GM23248 (cell line): Measurements from ENCODE around the gene ABI3. TPM values are rescaled to one million over a fixed set of nuclear protein-coding genes. Genes with fewer than 3 reads are reported as not detected.

Source experiments
- DNase-seq: peaks from one replicate; pipeline ENCODE4 v3.0.0-alpha.2; 2015
- H2AFZ ChIP-seq: fragments of 200-600 bp; sonication (generic); 2 replicates; pipeline ENCODE4 v1.6.1; 2016; ENCODE audit warnings: antibody characterized with exemption
- H3F3A ChIP-seq: fragments of 200-600 bp; sonication (generic); 2 replicates; pipeline ENCODE4 v1.6.1; 2016; ENCODE audit warnings: mild to moderate bottlenecking, antibody characterized with exemption, mixed run types; ENCODE audit not compliant: insufficient read depth
- H3K27ac ChIP-seq: fragments of 200-600 bp; sonication (generic); 2 replicates; pipeline ENCODE4 v1.5.1; 2016; ENCODE audit warnings: mild to moderate bottlenecking
- H3K27me3 ChIP-seq: fragments of 200-600 bp; sonication (generic); replicated peaks from 2 replicates; pipeline ENCODE4 v1.6.1; 2016; ENCODE audit warnings: mild to moderate bottlenecking; ENCODE audit not compliant: insufficient read depth
- H3K36me3 ChIP-seq: fragments of 200-600 bp; sonication (generic); 2 replicates; pipeline ENCODE4 v1.6.1; 2016; ENCODE audit warnings: low read depth, mild to moderate bottlenecking
- H3K4me1 ChIP-seq: fragments of 200-600 bp; sonication (generic); 2 replicates; pipeline ENCODE4 v1.6.1; 2016; ENCODE audit warnings: mild to moderate bottlenecking; ENCODE audit not compliant: insufficient read depth
- H3K4me2 ChIP-seq: fragments of 200-600 bp; sonication (generic); one replicate; pipeline ENCODE4 v1.6.1; 2016; ENCODE audit warnings: mild to moderate bottlenecking; ENCODE audit not compliant: unreplicated experiment
- H3K4me3 ChIP-seq: fragments of 200-600 bp; sonication (generic); 2 replicates; pipeline ENCODE4 v1.5.1; 2016; ENCODE audit warnings: mild to moderate bottlenecking
- H3K79me2 ChIP-seq: fragments of 200-600 bp; sonication (generic); 2 replicates; pipeline ENCODE4 v1.6.1; 2016; ENCODE audit warnings: mild to moderate bottlenecking; ENCODE audit not compliant: insufficient read depth
- H3K9ac ChIP-seq: fragments of 200-600 bp; sonication (generic); 2 replicates; pipeline ENCODE4 v1.6.1; 2016; ENCODE audit warnings: mild to moderate bottlenecking
- H3K9me2 ChIP-seq: fragments of 200-600 bp; sonication (generic); 2 replicates; pipeline ENCODE4 v1.6.1; 2016; ENCODE audit warnings: mixed run types, mild to moderate bottlenecking, moderate library complexity; ENCODE audit not compliant: insufficient read depth
- H3K9me3 ChIP-seq: fragments of 200-600 bp; sonication (generic); one replicate; pipeline ENCODE4 v1.6.1; 2017; ENCODE audit warnings: low read depth
- H4K20me1 ChIP-seq: fragments of 200-600 bp; sonication (generic); 2 replicates; pipeline ENCODE4 v1.6.0; 2016; ENCODE audit not compliant: insufficient read depth
- EZH2 ChIP-seq: fragments of 200-600 bp; sonication (generic); IDR thresholded peaks from 2 replicates; pipeline ENCODE4 v1.6.1; 2018; ENCODE audit warnings: antibody characterized with exemption, mild to moderate bottlenecking; ENCODE audit not compliant: insufficient read depth, poor library complexity, severe bottlenecking
- EZH2phosphoT487 ChIP-seq: fragments of 200-600 bp; sonication (generic); IDR thresholded peaks from 2 replicates; pipeline ENCODE4 v1.6.1; 2018; ENCODE audit warnings: antibody characterized with exemption, moderate library complexity, mild to moderate bottlenecking, low read depth; ENCODE audit not compliant: insufficient read depth
- WGBS, 2 experiments: methylation state at CpG; one replicate each; pipeline ENCODE4 v1.1.6; 2015 to 2017; ENCODE audit warnings: low lambda C conversion rate in 2 of 2, low coverage in 1 of 2; ENCODE audit errors: missing lambda C conversion rate in 2 of 2; 5-methylcytosine and 5-hydroxymethylcytosine counted together
- in situ Hi-C: fragments of 300-500 bp; cut with MboI; formaldehyde crosslinking; loops from 2 replicates; pipeline ENCODE4 v1.15.0; 2020
- polyA plus RNA-seq: library from polyadenylated mRNA; unstranded; fragments of >200 nt; fragmentation: Nextera tagmentation; extraction: Ambion mirVana; gene quantifications from 2 replicates; pipeline ENCODE4 v1.2.1, GENCODE V29; 2016
- total RNA-seq: library from RNA; depleted of rRNA; stranded (reverse); fragments of >200 nt; shearing (Covaris generic); gene quantifications from 2 replicates; pipeline ENCODE4 v1.2.3, GENCODE V29; 2014

The ABI3 gene
- total and polyA plus RNA-seq, 2 experiments from 2014 or later = not detected

DNA sequence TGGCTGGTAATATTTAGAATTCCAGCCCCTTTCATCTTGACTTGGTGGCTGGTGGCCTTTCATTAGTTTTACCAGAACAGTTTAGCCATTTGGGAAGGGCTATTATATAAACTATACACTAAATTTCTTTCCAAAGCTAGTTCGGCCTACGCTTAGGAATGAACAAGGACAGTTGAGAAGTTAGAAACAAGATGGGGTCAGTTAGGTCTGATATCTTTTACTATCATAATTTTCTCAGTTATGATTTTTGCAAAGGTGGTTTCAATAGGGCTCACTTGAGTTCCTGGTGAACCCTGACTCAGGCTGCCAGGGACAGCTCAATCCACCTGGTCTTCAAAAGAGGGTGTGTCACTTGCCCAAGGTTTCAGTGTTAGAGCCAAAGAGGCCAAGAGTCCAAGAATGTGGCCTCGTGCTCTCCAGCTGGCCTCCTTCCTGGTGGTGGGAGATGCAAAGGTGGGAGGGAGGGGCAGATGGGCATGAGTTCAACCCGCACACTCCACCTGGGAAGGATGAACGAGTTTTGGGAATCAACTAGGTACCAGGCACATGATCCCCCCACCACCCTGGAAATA lies 24.1 kb downstream of the ABI3 start:
- no peak overlapping the region for H2AFZ ChIP-seq
- H3K4me2 ChIP-seq = no peak overlapping the region
- no peaks in the 10 kb centered on the region for H3K4me1 ChIP-seq
- no peaks in the 10 kb centered on the region for H3K9me3 ChIP-seq
- no peak overlapping the region for H3K9ac ChIP-seq
- DNase-seq = no peak
- H3K4me3 ChIP-seq = no peak overlapping the region
- H3F3A ChIP-seq = no peaks in the 10 kb centered on the region
- in situ Hi-C loops = no loop called here
- H3K27me3 ChIP-seq = peaks cover 16% of the 10 kb centered on the region; the same call in 1 of the 2 replicates
- TF ChIP-seq EZH2 (no peak), EZH2phosphoT487 (no peak)
- no peak overlapping the region for H3K27ac ChIP-seq
- WGBS, 2 experiments = 64 to 70% methylated on average over 5 of the region's 5 CpGs
- H3K36me3 ChIP-seq = no peaks in the 10 kb centered on the region
- no peaks in the 10 kb centered on the region for H3K79me2 ChIP-seq
- no peaks in the 10 kb centered on the region for H4K20me1 ChIP-seq
- no peaks in the 10 kb centered on the region for H3K9me2 ChIP-seq

- H3K27me3 ChIP-seq = peaks cover 12% of the 10 kb centered on the region; the same call in 1 of the 2 replicates
- no peaks in the 10 kb centered on the region for H3K36me3 ChIP-seq
- no peaks in the 10 kb centered on the region for H3K79me2 ChIP-seq
- WGBS, 2 experiments = 60 to 72% methylated on average over 3 to 4 of the region's 4 CpGs
- H3K4me3 ChIP-seq = no peak overlapping the region
- H3K4me2 ChIP-seq = no peak overlapping the region
- no peaks in the 10 kb centered on the region for H3K4me1 ChIP-seq
- no peak overlapping the region for H3K9ac ChIP-seq
- in situ Hi-C loops = no loop called here
- H3K9me3 ChIP-seq = no peaks in the 10 kb centered on the region
- no peaks in the 10 kb centered on the region for H4K20me1 ChIP-seq
- no peak overlapping the region for H2AFZ ChIP-seq
- no peak for DNase-seq
- H3F3A ChIP-seq = no peaks in the 10 kb centered on the region
- H3K9me2 ChIP-seq = no peaks in the 10 kb centered on the region
- H3K27ac ChIP-seq = no peak overlapping the region
- TF ChIP-seq EZH2 (no peak), EZH2phosphoT487 (no peak)
Observed at GRCh38 chr17:49235896-49236295, 25.4 kb downstream of the ABI3 start.

GRCh38 chr17:49239963-49240362 lies 29.5 kb downstream of the ABI3 start:
- TF ChIP-seq EZH2 (no peak), EZH2phosphoT487 (no peak)
- WGBS, 2 experiments = 100% methylated on average over 1 of the region's 1 CpG
- Histone ChIP-seq H3K27ac (no peak overlapping the region), H3K9me2 (no peaks in the 10 kb centered on the region), H2AFZ (no peak overlapping the region), H3K4me2 (no peak overlapping the region), H3K4me3 (no peak overlapping the region), H3K27me3 (peaks cover 12% of the 10 kb centered on the region; the same call in 1 of the 2 replicates), H3K9ac (no peak overlapping the region), H3F3A (no peaks in the 10 kb centered on the region), H3K79me2 (no peaks in the 10 kb centered on the region), H3K4me1 (no peaks in the 10 kb centered on the region), H3K36me3 (no peaks in the 10 kb centered on the region), H4K20me1 (no peaks in the 10 kb centered on the region), H3K9me3 (no peaks in the 10 kb centered on the region)
- in situ Hi-C loops = no loop called here
- no peak for DNase-seq

DNA sequence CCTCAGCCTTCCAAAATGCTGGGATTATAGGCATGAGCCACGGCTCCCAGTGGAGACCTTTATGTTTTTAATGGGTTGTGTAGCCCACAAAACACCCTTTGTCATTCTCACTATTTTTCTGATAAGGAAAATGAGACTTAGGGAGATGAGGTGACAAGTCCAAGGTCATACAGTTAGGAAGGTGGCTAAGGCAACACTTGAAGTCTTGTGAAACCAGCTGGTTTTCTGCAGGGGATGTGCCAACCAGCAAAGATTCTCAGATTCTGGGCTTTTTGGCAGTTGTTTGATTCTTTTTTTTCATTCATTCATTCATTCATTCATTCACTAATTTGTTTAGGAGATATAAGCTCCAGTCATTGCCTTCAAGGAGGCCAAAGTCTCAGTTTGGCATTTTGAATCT lies 30.1 kb downstream of the ABI3 start:
- in situ Hi-C loops = no loop called here
- 10 to 13% methylated on average over 1 of the region's 1 CpG for WGBS, 2 experiments
- no peaks in the 10 kb centered on the region for H3K9me2 ChIP-seq

GRCh38 chr17:49241040-49241439 lies 30.5 kb downstream of the ABI3 start:
- Histone ChIP-seq H3K9ac (no peak overlapping the region), H3K36me3 (no peaks in the 10 kb centered on the region), H3K9me2 (no peaks in the 10 kb centered on the region), H3F3A (no peaks in the 10 kb centered on the region), H3K4me2 (no peak overlapping the region), H3K79me2 (no peaks in the 10 kb centered on the region), H3K9me3 (no peaks in the 10 kb centered on the region), H3K27me3 (peaks cover 7% of the 10 kb centered on the region; the same call in 1 of the 2 replicates), H3K4me3 (no peak overlapping the region), H3K27ac (no peak overlapping the region), H2AFZ (no peak overlapping the region), H4K20me1 (no peaks in the 10 kb centered on the region), H3K4me1 (no peaks in the 10 kb centered on the region)
- no peak for DNase-seq
- TF ChIP-seq EZH2 (no peak), EZH2phosphoT487 (no peak)
- WGBS, 2 experiments = 76% methylated on average over 8 of the region's 8 CpGs
- in situ Hi-C loops = no loop called here

More for the DNA sequence above, 30.1 kb downstream of the ABI3 start:
- H3K4me3 ChIP-seq = no peak overlapping the region
- H3F3A ChIP-seq = no peaks in the 10 kb centered on the region
- H2AFZ ChIP-seq = no peak overlapping the region
- TF ChIP-seq EZH2 (no peak), EZH2phosphoT487 (no peak)
- no peaks in the 10 kb centered on the region for H3K79me2 ChIP-seq
- peaks cover 10% of the 10 kb centered on the region; the same call in 1 of the 2 replicates for H3K27me3 ChIP-seq
- no peak for DNase-seq
- no peak overlapping the region for H3K4me2 ChIP-seq
- H3K27ac ChIP-seq = no peak overlapping the region
- no peaks in the 10 kb centered on the region for H3K9me3 ChIP-seq
- no peaks in the 10 kb centered on the region for H3K36me3 ChIP-seq
- H3K4me1 ChIP-seq = no peaks in the 10 kb centered on the region
- H4K20me1 ChIP-seq = no peaks in the 10 kb centered on the region
- no peak overlapping the region for H3K9ac ChIP-seq
